Lung (tissue), 12 donors: ENCODE measurements around the gene SFTPD. TPM values are rescaled to one million over a fixed set of nuclear protein-coding genes. Genes with fewer than 3 reads are reported as not detected.

Source experiments
- ATAC-seq: fragments of 200-7000 bp; cut with Tn5 transposase; one replicate; pipeline ENCODE4 v1.9.1; 2020; ENCODE audit warnings: moderate number of reproducible peaks; ENCODE audit not compliant: insufficient read depth, low FRiP score
- DNase-seq, 3 donors: peaks; one replicate each; pipeline ENCODE4 v3.0.0-alpha.2; 2013 to 2017
- H3K27ac ChIP-seq, 2 donors: one replicate each; pipeline ENCODE4 v1.5.1; 2013; ENCODE audit warnings: mild to moderate bottlenecking in 2 of 2, moderate library complexity in 2 of 2, control low read depth in 1 of 2, inconsistent platforms in 1 of 2, low read depth in 1 of 2, low read length in 1 of 2
- H3K27me3 ChIP-seq, 3 donors: one replicate each; pipeline ENCODE4 v1.5.1; 2013; ENCODE audit warnings: low read length in 2 of 3; ENCODE audit not compliant: control insufficient read depth in 3 of 3, insufficient read depth in 3 of 3
- H3K36me3 ChIP-seq, 4 donors: one replicate each; pipeline ENCODE4 v1.5.1; 2013; ENCODE audit warnings: low read length in 4 of 4, mild to moderate bottlenecking in 1 of 4, moderate library complexity in 1 of 4; ENCODE audit not compliant: control insufficient read depth in 4 of 4, insufficient read depth in 4 of 4
- H3K4me1 ChIP-seq, 5 donors: one replicate each; pipeline ENCODE4 v1.5.1; 2013; ENCODE audit warnings: low read length in 5 of 5, mild to moderate bottlenecking in 2 of 5, moderate library complexity in 1 of 5; ENCODE audit not compliant: control insufficient read depth in 5 of 5, insufficient read depth in 5 of 5
- H3K4me3 ChIP-seq: one replicate; pipeline ENCODE4 v1.5.1; 2013; ENCODE audit warnings: mild to moderate bottlenecking, control low read depth, moderate library complexity
- H3K9ac ChIP-seq, 2 donors: one replicate each; pipeline ENCODE4 v1.5.1; 2013; ENCODE audit warnings: low read length in 2 of 2, control low read depth in 1 of 2; ENCODE audit not compliant: insufficient read depth in 1 of 2
- H3K9me3 ChIP-seq, 4 donors: one replicate each; pipeline ENCODE4 v1.5.1; 2013; ENCODE audit warnings: low read length in 3 of 4, mild to moderate bottlenecking in 1 of 4, moderate library complexity in 1 of 4; ENCODE audit not compliant: control insufficient read depth in 4 of 4, insufficient read depth in 3 of 4
- WGBS, 2 donors: extraction: QIAGEN DNeasy Blood & Tissue Kit; methylation state at CpG; one replicate each; pipeline ENCODE4 v1.1.7; 2013; 5-methylcytosine and 5-hydroxymethylcytosine counted together
- polyA plus RNA-seq, 2 donors: library from polyadenylated mRNA; stranded (reverse); fragments of 200-250 nt; gene quantifications; one replicate each; pipeline ENCODE4 v1.2.1, GENCODE V29; 2013
- total RNA-seq, 2 donors: library from RNA; depleted of rRNA in 1 of 2; stranded (reverse); fragments of >200 nt in 1 of 2; gene quantifications; one replicate each; pipeline ENCODE4 v1.2.1, GENCODE V29; 2014 to 2021
- TF ChIP-seq, protein P1 (sequence below): IDR thresholded peaks from 2 replicates; pipeline ENCODE4 v1.5.1; 2012; ENCODE audit warnings: mild to moderate bottlenecking; ENCODE audit errors: control extremely low read depth, extremely low read depth
- donor health status: control.
- donor health status: control.
- donor health status: Bipolar disorder and iron deficiency.
- donor health status: healthy.
- donor health status: DM: yes; HTN: yes; CAD: no.

Gene SFTPD
- total and polyA plus RNA-seq, 4 donors, result 216 to 661 (median 635) TPM

DNA sequence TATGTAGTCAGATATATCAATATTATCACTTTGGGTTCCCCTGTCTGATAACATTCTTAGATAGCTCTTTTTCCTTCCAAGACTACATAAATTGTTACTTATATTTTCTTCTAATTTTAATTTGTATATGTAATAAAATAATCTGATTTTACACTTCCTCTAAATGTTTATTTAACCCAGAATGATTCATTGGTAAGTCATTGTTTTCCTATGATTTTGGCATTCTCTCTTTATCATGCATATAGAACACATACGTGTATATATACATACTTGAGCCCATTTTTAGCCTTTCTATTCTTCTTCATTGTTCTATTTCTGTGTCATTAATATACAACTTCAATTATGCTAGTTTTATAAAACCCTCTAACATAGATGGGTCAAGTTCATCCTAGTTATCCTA, 16.6 kb downstream of the SFTPD start:
- Histone ChIP-seq H3K27ac (no peak overlapping the region), H3K36me3 (no peaks in the 10 kb centered on the region), H3K4me1 (peaks cover 0 to 8% (median 0%) of the 10 kb centered on the region in 5 donors), H3K9me3 (peaks cover 0 to 3% (median 0%) of the 10 kb centered on the region in 4 donors), H3K27me3 (no peaks in the 10 kb centered on the region), H3K9ac (no peak overlapping the region), H3K4me3 (no peak overlapping the region)
- TF ChIP-seq, protein P1, sequence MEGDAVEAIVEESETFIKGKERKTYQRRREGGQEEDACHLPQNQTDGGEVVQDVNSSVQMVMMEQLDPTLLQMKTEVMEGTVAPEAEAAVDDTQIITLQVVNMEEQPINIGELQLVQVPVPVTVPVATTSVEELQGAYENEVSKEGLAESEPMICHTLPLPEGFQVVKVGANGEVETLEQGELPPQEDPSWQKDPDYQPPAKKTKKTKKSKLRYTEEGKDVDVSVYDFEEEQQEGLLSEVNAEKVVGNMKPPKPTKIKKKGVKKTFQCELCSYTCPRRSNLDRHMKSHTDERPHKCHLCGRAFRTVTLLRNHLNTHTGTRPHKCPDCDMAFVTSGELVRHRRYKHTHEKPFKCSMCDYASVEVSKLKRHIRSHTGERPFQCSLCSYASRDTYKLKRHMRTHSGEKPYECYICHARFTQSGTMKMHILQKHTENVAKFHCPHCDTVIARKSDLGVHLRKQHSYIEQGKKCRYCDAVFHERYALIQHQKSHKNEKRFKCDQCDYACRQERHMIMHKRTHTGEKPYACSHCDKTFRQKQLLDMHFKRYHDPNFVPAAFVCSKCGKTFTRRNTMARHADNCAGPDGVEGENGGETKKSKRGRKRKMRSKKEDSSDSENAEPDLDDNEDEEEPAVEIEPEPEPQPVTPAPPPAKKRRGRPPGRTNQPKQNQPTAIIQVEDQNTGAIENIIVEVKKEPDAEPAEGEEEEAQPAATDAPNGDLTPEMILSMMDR, result no peak
- 56 to 83% methylated on average over 1 of the region's 1 CpG for WGBS, 2 donors
- DNase-seq (no peak), ATAC-seq (no peak)

DNA sequence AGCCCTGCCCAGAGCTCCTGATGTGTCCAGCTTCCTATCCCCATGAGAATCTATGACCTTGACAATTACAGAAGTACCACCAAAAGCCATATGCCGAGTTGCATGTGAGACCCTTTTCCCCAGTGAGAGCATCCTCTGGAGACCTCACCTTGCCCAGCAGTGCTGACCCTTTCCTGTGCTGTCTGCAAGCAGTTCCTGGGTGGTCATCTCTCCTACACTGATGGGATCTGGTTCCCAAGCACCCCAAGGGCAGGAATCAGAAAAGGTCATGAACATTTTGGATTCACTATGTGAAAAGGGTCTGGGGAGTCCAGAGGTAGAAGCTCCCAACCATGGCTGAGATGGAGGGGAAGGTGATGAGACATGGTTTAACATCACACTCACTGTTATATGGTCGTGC, 18.2 kb downstream of the SFTPD start:
- peaks cover 0 to 3% (median 0%) of the 10 kb centered on the region in 4 donors for H3K9me3 ChIP-seq
- H3K9ac ChIP-seq, result no peak overlapping the region
- no peak for ATAC-seq
- no peak overlapping the region for H3K27ac ChIP-seq
- DNase-seq, result no peak
- WGBS, 2 donors, result 66 to 68% methylated on average over 2 of the region's 2 CpGs
- TF ChIP-seq, protein P1, result no peak
- no peaks in the 10 kb centered on the region for H3K27me3 ChIP-seq
- H3K4me3 ChIP-seq, result no peak overlapping the region
- H3K36me3 ChIP-seq, result no peaks in the 10 kb centered on the region
- H3K4me1 ChIP-seq, result peaks cover 0 to 8% (median 0%) of the 10 kb centered on the region in 5 donors

GRCh38 chr10:79930267-79930666, 18.6 kb downstream of the SFTPD start:
- H3K9ac ChIP-seq, result no peak overlapping the region
- no peaks in the 10 kb centered on the region for H3K36me3 ChIP-seq
- TF ChIP-seq, protein P1, result no peak
- no peak overlapping the region for H3K27ac ChIP-seq
- H3K27me3 ChIP-seq, result no peaks in the 10 kb centered on the region
- H3K4me3 ChIP-seq, result no peak overlapping the region
- peaks cover 0 to 3% (median 0%) of the 10 kb centered on the region in 4 donors for H3K9me3 ChIP-seq
- peaks cover 0 to 8% (median 0%) of the 10 kb centered on the region in 5 donors for H3K4me1 ChIP-seq
- 60 to 69% methylated on average over 4 of the region's 4 CpGs for WGBS, 2 donors
- DNase-seq (no peak), ATAC-seq (no peak)

GRCh38 chr10:79929409-79929904, 19.4 kb downstream of the SFTPD start:
- H3K9ac ChIP-seq, result no peak overlapping the region
- no peak overlapping the region for H3K4me3 ChIP-seq

More at GRCh38 chr10:79929409-79929904, 19.4 kb downstream of the SFTPD start:
- Histone ChIP-seq H3K27ac (no peak overlapping the region), H3K27me3 (no peaks in the 10 kb centered on the region), H3K9me3 (peaks cover 0 to 3% (median 0%) of the 10 kb centered on the region in 4 donors), H3K36me3 (no peaks in the 10 kb centered on the region), H3K4me1 (peaks cover 0 to 8% (median 0%) of the 10 kb centered on the region in 5 donors)
- peak; percentile 42 for ATAC-seq
- TF ChIP-seq, protein P1, result peak; percentile 85
- 18 to 23% methylated on average over 14 of the region's 14 CpGs for WGBS, 2 donors
- peak; percentile 79 to 83 (median 81) for DNase-seq
